Stomach smooth muscle (tissue), 2 donors: ENCODE measurements around the gene SCIMP.
"Not testable (repeated sequence)": the region's sequence is repeated elsewhere in the genome, so short reads cannot be mapped to it uniquely, and the experiment has no call there.

Source experiments
- H3K27ac ChIP-seq: one replicate; pipeline ENCODE4 v1.7.0; 2013; ENCODE audit warnings: mild to moderate bottlenecking, low read length, inconsistent platforms
- H3K27me3 ChIP-seq, 2 donors: one replicate each; pipeline ENCODE4 v1.7.0; 2013; ENCODE audit warnings: low read length in 2 of 2; ENCODE audit not compliant: insufficient read depth in 2 of 2, control insufficient read depth in 1 of 2
- H3K36me3 ChIP-seq, 2 donors: one replicate each; pipeline ENCODE4 v1.7.0; 2013; ENCODE audit warnings: low read length in 2 of 2; ENCODE audit not compliant: control insufficient read depth in 2 of 2, insufficient read depth in 2 of 2
- H3K4me1 ChIP-seq: one replicate; pipeline ENCODE4 v1.7.0; 2013; ENCODE audit warnings: low read length; ENCODE audit not compliant: control insufficient read depth, insufficient read depth
- H3K4me3 ChIP-seq, 2 donors: one replicate each; pipeline ENCODE4 v1.7.0; 2013; ENCODE audit warnings: low read length in 2 of 2
- H3K9ac ChIP-seq, 2 donors: one replicate each; pipeline ENCODE4 v1.7.0; 2013; ENCODE audit warnings: low read length in 2 of 2, mild to moderate bottlenecking in 1 of 2
- H3K9me3 ChIP-seq, 2 donors: one replicate each; pipeline ENCODE4 v1.7.0; 2013; ENCODE audit warnings: low read length in 2 of 2; ENCODE audit not compliant: control insufficient read depth in 2 of 2
- donor health status: healthy.
- donor health status: Pancreatic carcinoma.

SCIMP gene

DNA sequence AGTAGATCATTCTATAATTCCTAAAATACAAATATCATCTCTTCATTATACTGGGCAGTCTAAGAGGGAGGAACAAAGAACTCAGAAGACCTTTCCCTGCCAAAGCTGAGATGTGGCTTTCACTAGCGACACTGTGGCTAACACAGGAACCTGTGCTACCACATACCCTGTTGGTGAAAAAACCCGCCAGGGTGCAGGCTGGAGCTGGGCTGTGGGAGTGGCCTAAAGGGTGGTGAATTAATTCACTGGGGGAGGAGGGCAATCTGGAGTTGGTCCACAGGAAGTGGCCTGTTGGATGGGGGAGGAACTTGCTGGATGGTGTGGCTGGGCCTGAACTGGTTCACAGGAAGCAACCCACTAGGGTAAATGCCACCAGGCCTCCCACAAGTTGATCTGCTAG is 50.4 kb downstream of the SCIMP start:
- Histone ChIP-seq H3K36me3 (peaks cover 8 to 9% of the 10 kb centered on the region in 2 donors), H3K9me3 (peaks cover 48 to 70% of the 10 kb centered on the region in 2 donors), H3K4me3 (no peak overlapping the region), H3K27ac (no peak overlapping the region), H3K27me3 (no peaks in the 10 kb centered on the region), H3K9ac (no peak overlapping the region), H3K4me1 (no peaks in the 10 kb centered on the region)

DNA sequence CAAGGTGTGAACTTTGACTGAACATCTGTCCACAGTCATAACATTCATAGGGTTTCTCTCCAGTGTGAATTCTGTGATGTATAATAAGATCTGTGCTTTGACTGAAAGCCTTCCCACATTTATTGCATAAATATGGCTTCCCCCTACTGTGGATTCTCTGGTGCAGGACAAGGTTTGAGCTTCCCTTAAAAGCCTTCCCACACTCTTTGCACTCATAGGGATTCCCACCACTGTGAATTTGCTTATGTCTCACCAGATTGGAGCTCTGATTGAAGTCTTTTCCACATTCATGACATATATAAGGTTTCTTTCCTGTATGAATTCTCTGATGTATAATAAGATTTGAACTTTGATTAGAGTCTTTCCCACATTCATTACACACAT is 51.3 kb downstream of the SCIMP start:
- Histone ChIP-seq H3K9me3 (peaks cover 48 to 75% of the 10 kb centered on the region in 2 donors), H3K27me3 (no peaks in the 10 kb centered on the region), H3K9ac (no peak overlapping the region), H3K27ac (no peak overlapping the region), H3K4me3 (no peak overlapping the region), H3K4me1 (no peaks in the 10 kb centered on the region), H3K36me3 (peaks cover 7 to 8% of the 10 kb centered on the region in 2 donors)

DNA sequence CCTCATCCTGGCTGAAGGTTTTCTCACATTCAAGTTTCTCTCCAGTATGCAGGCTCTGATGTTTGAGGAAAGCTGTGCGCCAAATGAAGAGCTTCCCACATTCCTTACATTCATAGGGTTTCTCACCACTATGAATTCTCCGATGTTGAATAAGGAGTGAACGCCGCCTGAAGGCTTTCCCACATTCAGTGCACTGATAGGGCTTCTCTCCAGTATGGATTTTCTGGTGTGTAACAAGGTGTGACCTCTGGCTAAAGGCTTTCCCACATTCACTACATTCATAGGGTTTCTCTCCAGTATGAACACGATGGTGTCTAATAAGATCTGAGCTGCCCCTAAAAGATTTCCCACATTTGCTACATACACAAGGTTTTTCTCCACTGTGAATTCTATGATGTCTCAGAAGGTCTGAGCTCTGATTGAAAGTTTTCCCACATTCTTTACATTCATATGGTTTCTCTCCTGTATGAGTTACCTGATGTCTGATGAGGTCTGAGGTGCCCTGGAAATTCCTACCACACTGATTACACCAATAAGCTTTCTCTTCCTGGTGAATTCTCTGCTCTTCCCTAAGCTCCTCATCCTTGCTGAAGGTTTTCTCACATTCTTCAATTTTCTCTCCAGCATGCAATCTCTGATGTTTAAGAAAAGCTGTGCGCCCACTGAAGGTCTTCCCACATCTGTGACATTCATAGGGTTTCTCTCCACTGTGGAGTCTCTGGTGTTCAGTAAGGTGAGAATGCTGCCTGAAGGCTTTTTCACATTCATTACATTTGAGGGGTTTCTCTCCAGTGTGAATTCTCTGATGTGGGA is 51.9 kb downstream of the SCIMP start:
- H3K36me3 ChIP-seq: peaks cover 7 to 8% of the 10 kb centered on the region in 2 donors
- peaks cover 48 to 75% of the 10 kb centered on the region in 2 donors for H3K9me3 ChIP-seq
- H3K27ac ChIP-seq: no peak overlapping the region

DNA sequence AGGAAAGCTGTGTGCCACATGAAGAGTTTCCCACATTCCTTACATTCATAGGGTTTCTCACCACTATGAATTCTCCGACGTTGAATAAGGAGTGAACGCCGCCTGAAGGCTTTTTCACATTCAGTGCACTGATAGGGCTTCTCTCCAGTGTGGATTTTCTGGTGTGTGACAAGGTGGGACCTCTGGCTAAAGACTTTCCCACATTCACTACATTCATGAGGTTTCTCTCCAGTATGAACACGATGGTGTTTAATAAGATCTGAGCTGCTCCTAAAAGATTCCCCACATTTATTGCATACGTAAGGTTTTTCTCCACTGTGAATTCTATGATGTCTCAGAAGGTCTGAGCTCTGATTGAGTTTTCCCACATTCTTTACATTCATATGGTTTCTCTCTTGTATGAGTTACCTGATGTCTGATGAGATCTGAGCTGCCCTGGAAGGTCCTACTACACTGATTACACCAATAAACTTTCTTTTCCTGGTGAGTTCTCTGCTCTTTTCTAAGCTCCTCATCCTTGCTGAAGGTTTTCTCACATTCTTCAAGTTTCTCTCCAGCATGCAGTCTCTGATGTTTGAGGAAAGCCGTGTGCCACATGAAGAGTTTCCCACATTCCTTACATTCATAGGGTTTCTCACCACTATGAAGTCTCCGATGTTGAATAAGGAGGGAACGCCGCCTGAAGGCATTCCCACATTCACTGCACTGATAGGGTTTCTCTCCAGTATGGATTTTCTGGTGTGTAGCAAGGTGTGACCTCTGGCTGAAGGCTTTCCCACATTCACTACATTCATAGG is 53.0 kb downstream of the SCIMP start:
- Histone ChIP-seq H3K36me3 (peaks cover 7 to 8% of the 10 kb centered on the region in 2 donors), H3K27me3 (no peaks in the 10 kb centered on the region), H3K9me3 (peaks cover 40 to 70% of the 10 kb centered on the region in 2 donors), H3K27ac (no peak overlapping the region), H3K4me3 (peak overlapping the region; percentile 8 to 45), H3K4me1 (no peaks in the 10 kb centered on the region), H3K9ac (no peak overlapping the region)

More for the DNA sequence above, 51.9 kb downstream of the SCIMP start:
- Histone ChIP-seq H3K27me3 (no peaks in the 10 kb centered on the region), H3K9ac (no peak overlapping the region), H3K4me3 (peak overlapping the region in 1 of 2 donors; percentile 45), H3K4me1 (no peaks in the 10 kb centered on the region)

DNA sequence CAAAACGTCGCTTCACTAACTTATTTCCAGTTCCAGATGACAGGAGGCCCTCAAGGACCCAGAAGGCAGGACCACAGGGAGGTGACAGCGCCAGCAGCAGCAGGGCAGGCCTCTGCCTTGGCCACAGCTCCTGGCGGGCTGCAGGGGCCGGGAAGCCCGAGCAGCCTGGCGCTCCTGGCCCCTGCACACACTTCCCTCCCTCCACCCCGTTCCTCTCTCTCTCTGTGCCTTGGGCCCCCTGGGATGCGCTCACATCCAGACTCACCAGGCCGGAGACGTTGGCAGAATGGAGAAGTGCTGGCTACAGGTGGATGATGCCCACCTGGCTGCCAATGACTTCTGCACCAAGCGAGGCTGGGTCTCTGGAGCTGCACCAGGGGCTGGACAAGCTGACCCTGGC is 55.7 kb downstream of the SCIMP start:
- peaks cover 37 to 64% of the 10 kb centered on the region in 2 donors for H3K9me3 ChIP-seq

DNA sequence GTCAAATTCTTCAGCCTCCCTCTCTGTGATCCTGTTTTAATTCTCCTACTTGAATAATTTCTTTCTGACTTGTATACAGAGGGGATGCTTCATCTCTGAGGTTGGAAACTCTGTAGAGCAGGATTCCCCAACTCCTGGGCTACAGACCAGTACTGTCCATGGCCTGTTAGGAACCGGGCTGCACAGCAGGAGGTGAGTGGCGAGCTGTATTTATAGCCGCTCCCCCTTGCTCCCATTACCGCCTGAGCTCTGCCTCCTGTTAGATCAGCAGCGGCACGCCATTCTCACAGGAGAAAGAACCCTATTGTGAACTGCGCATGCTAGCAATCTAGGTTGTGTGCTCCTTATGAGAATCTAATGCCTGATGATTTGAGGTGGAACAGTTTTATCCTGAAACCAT is 59.6 kb downstream of the SCIMP start:
- H3K27ac ChIP-seq, H3K36me3 ChIP-seq: not testable (repeated sequence)
- H3K9me3 ChIP-seq: peaks cover 4 to 33% of the 10 kb centered on the region in 2 donors

More for the DNA sequence above, 55.7 kb downstream of the SCIMP start:
- no peaks in the 10 kb centered on the region for H3K27me3 ChIP-seq
- H3K27ac ChIP-seq: no peak overlapping the region
- H3K4me3 ChIP-seq: no peak overlapping the region
- H3K9ac ChIP-seq: no peak overlapping the region
- no peaks in the 10 kb centered on the region for H3K4me1 ChIP-seq
- H3K36me3 ChIP-seq: peaks cover 10 to 12% of the 10 kb centered on the region in 2 donors

DNA sequence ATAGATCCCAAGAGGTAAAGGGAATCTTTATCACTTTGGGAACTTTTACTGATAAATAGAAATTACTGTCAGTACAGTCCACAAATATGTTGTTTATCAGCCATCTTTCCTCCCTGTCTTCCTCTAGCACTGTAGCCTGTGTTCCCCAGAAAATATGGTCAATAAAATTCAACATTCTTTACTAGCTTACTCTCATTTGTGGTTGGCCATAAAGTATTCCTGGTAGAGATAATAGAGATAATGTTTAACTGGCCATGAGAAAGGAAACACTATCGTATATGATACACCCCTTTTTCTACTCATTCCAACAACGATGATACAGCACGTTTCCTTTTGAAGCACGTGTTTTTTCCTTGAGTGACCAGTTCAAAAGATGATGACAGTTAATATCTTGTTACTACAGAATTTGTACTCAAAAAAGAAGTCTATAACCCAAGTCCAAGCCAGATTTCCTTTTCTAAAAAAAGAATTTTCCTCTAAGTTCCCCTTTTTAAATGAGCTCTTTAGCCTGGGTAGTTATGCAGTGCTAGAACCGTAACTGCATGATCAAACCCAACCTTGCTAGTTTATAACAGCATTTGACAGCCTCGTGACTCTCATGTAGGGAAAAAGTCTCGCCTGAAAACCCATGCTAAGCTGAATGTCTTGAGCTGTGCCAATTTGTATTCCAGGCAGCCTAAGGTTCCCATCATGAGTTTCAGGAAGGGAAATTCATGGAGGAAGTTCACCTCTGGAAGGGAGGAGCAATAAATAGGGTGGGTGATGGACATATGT is 68.7 kb downstream of the SCIMP start:
- not testable (repeated sequence) for H3K27me3 ChIP-seq, H3K9me3 ChIP-seq, H3K36me3 ChIP-seq, H3K4me3 ChIP-seq, H3K27ac ChIP-seq, H3K9ac ChIP-seq, H3K4me1 ChIP-seq

More for the DNA sequence above, 59.6 kb downstream of the SCIMP start:
- H3K27me3 ChIP-seq, H3K4me1 ChIP-seq, H3K4me3 ChIP-seq, H3K9ac ChIP-seq: not testable (repeated sequence)

DNA sequence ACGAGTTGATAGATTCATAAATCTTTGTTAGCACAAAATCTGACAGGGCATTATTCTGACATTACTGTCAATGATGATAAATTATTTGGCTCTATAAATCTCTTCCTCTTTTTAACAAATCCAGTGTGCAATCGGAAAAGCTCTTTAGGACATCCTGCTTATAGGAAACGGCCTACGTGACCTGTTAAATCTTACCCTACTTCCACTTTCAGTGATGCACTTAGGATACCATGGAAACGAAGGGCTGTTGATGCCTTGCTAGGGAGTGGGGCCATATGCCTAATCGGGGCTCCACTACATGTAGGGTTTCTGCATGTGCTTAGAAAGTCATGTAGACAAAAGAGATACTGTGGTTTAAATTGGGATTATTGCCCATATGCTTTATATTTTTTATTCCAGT is 70.2 kb downstream of the SCIMP start:
- Histone ChIP-seq H3K27me3 (no peaks in the 10 kb centered on the region), H3K27ac (no peak overlapping the region), H3K4me3 (no peak overlapping the region), H3K36me3 (no peaks in the 10 kb centered on the region), H3K9me3 (no peaks in the 10 kb centered on the region), H3K4me1 (no peaks in the 10 kb centered on the region), H3K9ac (no peak overlapping the region)

DNA sequence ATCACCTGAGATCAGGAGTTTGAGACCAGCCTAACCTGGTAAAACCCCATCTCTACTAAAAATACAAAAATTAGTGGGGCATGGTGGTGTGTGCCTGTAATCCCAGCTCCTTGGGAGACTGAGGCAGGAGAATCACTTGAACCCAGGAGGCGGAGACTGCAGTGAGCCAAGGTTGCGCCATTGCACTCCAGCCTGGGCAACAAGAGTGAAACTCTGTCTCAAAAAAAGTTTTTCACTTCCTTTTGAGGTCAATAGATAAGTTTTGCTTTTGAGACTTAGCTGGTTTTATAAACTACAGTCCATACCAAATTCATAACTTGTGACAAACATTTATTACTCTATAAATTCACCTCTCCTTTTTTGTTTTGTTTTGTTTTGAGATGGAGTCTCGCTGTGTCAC is 72.9 kb downstream of the SCIMP start:
- not testable (repeated sequence) for H3K4me3 ChIP-seq, H3K36me3 ChIP-seq, H3K9me3 ChIP-seq, H3K27me3 ChIP-seq, H3K4me1 ChIP-seq, H3K27ac ChIP-seq, H3K9ac ChIP-seq

DNA sequence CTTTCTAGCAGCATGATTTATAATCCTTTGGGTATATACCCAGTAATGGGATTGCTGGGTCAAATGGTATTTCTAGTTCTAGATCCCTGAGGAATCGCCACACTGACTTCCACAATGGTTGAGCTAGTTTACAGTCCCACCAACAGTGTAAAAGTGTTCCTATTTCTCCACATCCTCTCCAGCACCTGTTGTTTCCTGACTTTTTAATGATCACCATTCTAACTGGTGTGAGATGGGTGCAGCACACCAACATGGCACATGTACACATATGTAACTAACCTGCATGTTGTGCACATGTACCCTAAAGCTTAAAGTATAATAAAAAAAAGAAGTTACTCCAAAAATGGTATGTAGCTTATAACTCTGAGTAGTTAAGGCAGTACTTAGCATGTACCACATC is 74.0 kb downstream of the SCIMP start:
- not testable (repeated sequence) for H3K4me3 ChIP-seq, H3K27ac ChIP-seq, H3K4me1 ChIP-seq, H3K9me3 ChIP-seq, H3K9ac ChIP-seq, H3K36me3 ChIP-seq, H3K27me3 ChIP-seq
